K562 (cell line): ENCODE data around the gene USP35. TPM values are rescaled to one million over a fixed set of nuclear protein-coding genes. Genes with fewer than 3 reads are reported as not detected.

ENCODE experiments used
- ATF1 ChIP-seq, 2 experiments: fragments of 450-650 bp in 1 of 2; IDR thresholded peaks; 2 replicates each; pipeline ENCODE4 v1.6.1; 2016; ENCODE audit warnings: missing compliant biosample characterization in 1 of 2, missing genetic modification characterization in 1 of 2
- MCM2 ChIP-seq: fragments of 450-650 bp; IDR thresholded peaks from 2 replicates; pipeline ENCODE4 v1.6.1; 2017; ENCODE audit warnings: low read depth, mild to moderate bottlenecking
- RBFOX2 ChIP-seq: fragments of 200-400 bp; formaldehyde crosslinking; IDR thresholded peaks from 2 replicates; pipeline ENCODE4 v1.6.1; 2017; ENCODE audit warnings: low read depth, mild to moderate bottlenecking, low read length, moderate library complexity
- RBM25 ChIP-seq: fragments of 200-400 bp; formaldehyde crosslinking; IDR thresholded peaks from 2 replicates; pipeline ENCODE4 v1.6.1; 2018; ENCODE audit warnings: low read length, low read depth, moderate library complexity; ENCODE audit not compliant: severe bottlenecking
- RBM34 ChIP-seq: fragments of 200-400 bp; formaldehyde crosslinking; IDR thresholded peaks from 2 replicates; pipeline ENCODE4 v1.6.1; 2018; ENCODE audit warnings: low read length, borderline replicate concordance; ENCODE audit not compliant: insufficient read depth
- RCOR1 ChIP-seq, 2 experiments: IDR thresholded peaks; 2 replicates each; pipeline ENCODE4 v1.6.1; 2012; ENCODE audit warnings: low read depth in 2 of 2, low read length in 2 of 2, borderline replicate concordance in 1 of 2, improper control_type of control experiment in 1 of 2
- SMARCA5 ChIP-seq: fragments of 450-650 bp; IDR thresholded peaks from 2 replicates; pipeline ENCODE4 v1.6.1; 2016
- ZNF197 ChIP-seq: fragments of 200-800 bp; sonication (Bioruptor generic); IDR thresholded peaks from 2 replicates; pipeline ENCODE4 v1.6.1; 2016; ENCODE audit warnings: low read depth, missing genetic modification characterization, missing compliant biosample characterization
- ZNF408 ChIP-seq: fragments of 250-450 bp; sonication (Bioruptor Pico); IDR thresholded peaks from 2 replicates; pipeline ENCODE4 v1.4.0; 2020; ENCODE audit warnings: low read depth, mild to moderate bottlenecking, moderate library complexity
- ZNF766 ChIP-seq: fragments of 200-800 bp; sonication (Bioruptor generic); conservative IDR thresholded peaks from 2 replicates; pipeline ENCODE4 v1.6.1; 2016; ENCODE audit warnings: missing genetic modification characterization, missing compliant biosample characterization
- polyA plus RNA-seq, 8 experiments: library from polyadenylated mRNA; depleted of rRNA in 4 of 8; stranded (reverse) in 5 of 8; unstranded in 3 of 8; fragments of >200 nt; fragmentation: Nextera tagmentation in 2 of 8; fragmentation: Illumina TruSeq in 1 of 8; extraction: Ambion mirVana in 2 of 8; extraction: Trizol in 1 of 8; gene quantifications; 2 replicates each; pipeline versions ENCODE4 v1.2.1 to v1.2.3, GENCODE V29; 2011 to 2014; ENCODE audit warnings: inconsistent platforms in 1 of 8, missing spikeins in 1 of 8
- total RNA-seq, 7 experiments: library from RNA; depleted of rRNA in 6 of 7; stranded (reverse); fragments of >200 nt in 6 of 7; fragmentation: Illumina TruSeq in 2 of 7; extraction: Trizol in 2 of 7; gene quantifications; 2 replicates each; pipeline versions ENCODE4 v1.2.1 to v1.2.3, GENCODE V29; 2011 to 2021; ENCODE audit warnings: low replicate concordance in 1 of 7
- TF ChIP-seq, protein P1 (sequence below): fragments of 450-650 bp; IDR thresholded peaks from 2 replicates; pipeline ENCODE4 v1.6.1; 2016
- TF ChIP-seq, protein P2 (sequence below): fragments of 250-450 bp; sonication (Bioruptor Pico); IDR thresholded peaks from 2 replicates; pipeline ENCODE4 v1.4.0; 2020; ENCODE audit warnings: mild to moderate bottlenecking, moderate library complexity
- TF ChIP-seq, protein P3 (sequence below): IDR thresholded peaks from 2 replicates; pipeline ENCODE4 v1.6.1; 2011; ENCODE audit warnings: borderline replicate concordance, low read depth, mild to moderate bottlenecking, moderate library complexity, low read length; ENCODE audit not compliant: insufficient read depth, poor library complexity, severe bottlenecking
- TF ChIP-seq, protein P4 (sequence below): fragments of 200-800 bp; sonication (Bioruptor generic); IDR thresholded peaks from 2 replicates; pipeline ENCODE4 v1.6.1; 2017; ENCODE audit warnings: missing genetic modification characterization, missing compliant biosample characterization
- TF ChIP-seq, protein P5 (sequence below): sonication (generic); formaldehyde crosslinking; IDR thresholded peaks from 2 replicates; pipeline ENCODE4 v1.8.0; 2022; ENCODE audit warnings: missing genetic modification reagents, mild to moderate bottlenecking, moderate library complexity, borderline replicate concordance

USP35 gene
- total and polyA plus RNA-seq, 9 of the 15 experiments (the other 6 are each of a cell fraction or from before 2014, with no cell fraction given): 0.01 to 4.8 (median 3.6) TPM

DNA sequence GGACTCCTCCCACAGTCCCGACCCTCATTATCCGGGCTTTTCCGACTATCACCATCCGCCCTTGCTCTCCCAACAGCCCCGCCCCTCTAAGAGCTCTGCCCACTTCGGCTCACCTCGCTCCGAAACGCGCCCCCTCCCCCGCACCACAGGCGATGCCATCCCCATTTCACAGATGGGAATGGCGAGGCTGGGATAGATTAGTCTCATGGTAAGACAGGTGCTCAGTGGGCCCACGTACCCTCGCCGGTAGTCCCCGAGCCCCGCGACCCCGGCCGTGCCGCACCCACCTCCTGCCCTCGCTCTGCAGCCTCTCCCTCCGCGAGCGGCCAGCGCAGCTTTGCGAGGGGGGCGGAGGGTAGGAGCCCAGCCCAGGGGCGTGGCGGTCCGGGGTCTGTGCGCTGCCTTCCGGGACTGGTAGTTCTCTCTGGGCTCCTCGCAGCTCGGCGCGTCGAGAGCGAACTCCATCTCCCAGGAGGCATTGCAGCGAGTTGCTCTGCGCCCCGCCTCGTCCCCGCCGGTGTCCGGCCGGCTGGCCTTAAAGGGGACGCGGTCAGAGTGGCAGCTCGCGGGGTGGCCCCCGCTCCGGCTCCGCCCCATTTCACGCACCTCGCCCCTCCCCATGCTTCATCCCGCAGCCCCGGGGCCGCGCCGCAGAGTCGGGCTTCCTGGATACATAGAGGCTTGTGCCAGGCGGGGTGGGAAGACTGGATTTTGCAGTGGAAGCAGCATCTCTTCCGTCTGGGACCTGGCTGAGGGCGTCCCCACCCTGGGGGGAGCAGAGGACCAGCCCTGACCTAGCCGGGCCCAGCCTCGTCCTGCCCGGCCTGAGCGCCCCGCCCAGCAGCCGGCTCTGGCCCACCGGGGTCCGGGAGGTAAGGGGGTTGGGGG is at the start of gene USP35, which contains the start of gene KCTD21 (continued):
- TF ChIP-seq, protein P1, sequence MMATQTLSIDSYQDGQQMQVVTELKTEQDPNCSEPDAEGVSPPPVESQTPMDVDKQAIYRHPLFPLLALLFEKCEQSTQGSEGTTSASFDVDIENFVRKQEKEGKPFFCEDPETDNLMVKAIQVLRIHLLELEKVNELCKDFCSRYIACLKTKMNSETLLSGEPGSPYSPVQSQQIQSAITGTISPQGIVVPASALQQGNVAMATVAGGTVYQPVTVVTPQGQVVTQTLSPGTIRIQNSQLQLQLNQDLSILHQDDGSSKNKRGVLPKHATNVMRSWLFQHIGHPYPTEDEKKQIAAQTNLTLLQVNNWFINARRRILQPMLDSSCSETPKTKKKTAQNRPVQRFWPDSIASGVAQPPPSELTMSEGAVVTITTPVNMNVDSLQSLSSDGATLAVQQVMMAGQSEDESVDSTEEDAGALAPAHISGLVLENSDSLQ: peak; percentile 91
- TF ChIP-seq, protein P2, sequence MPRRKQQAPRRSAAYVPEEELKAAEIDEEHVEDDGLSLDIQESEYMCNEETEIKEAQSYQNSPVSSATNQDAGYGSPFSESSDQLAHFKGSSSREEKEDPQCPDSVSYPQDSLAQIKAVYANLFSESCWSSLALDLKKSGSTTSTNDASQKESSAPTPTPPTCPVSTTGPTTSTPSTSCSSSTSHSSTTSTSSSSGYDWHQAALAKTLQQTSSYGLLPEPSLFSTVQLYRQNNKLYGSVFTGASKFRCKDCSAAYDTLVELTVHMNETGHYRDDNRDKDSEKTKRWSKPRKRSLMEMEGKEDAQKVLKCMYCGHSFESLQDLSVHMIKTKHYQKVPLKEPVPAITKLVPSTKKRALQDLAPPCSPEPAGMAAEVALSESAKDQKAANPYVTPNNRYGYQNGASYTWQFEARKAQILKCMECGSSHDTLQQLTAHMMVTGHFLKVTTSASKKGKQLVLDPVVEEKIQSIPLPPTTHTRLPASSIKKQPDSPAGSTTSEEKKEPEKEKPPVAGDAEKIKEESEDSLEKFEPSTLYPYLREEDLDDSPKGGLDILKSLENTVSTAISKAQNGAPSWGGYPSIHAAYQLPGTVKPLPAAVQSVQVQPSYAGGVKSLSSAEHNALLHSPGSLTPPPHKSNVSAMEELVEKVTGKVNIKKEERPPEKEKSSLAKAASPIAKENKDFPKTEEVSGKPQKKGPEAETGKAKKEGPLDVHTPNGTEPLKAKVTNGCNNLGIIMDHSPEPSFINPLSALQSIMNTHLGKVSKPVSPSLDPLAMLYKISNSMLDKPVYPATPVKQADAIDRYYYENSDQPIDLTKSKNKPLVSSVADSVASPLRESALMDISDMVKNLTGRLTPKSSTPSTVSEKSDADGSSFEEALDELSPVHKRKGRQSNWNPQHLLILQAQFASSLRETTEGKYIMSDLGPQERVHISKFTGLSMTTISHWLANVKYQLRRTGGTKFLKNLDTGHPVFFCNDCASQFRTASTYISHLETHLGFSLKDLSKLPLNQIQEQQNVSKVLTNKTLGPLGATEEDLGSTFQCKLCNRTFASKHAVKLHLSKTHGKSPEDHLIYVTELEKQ (CRISPR knock-in tag): no peak
- TF ChIP-seq, protein P3, sequence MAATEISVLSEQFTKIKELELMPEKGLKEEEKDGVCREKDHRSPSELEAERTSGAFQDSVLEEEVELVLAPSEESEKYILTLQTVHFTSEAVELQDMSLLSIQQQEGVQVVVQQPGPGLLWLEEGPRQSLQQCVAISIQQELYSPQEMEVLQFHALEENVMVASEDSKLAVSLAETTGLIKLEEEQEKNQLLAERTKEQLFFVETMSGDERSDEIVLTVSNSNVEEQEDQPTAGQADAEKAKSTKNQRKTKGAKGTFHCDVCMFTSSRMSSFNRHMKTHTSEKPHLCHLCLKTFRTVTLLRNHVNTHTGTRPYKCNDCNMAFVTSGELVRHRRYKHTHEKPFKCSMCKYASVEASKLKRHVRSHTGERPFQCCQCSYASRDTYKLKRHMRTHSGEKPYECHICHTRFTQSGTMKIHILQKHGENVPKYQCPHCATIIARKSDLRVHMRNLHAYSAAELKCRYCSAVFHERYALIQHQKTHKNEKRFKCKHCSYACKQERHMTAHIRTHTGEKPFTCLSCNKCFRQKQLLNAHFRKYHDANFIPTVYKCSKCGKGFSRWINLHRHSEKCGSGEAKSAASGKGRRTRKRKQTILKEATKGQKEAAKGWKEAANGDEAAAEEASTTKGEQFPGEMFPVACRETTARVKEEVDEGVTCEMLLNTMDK: no peak
- TF ChIP-seq, protein P4, sequence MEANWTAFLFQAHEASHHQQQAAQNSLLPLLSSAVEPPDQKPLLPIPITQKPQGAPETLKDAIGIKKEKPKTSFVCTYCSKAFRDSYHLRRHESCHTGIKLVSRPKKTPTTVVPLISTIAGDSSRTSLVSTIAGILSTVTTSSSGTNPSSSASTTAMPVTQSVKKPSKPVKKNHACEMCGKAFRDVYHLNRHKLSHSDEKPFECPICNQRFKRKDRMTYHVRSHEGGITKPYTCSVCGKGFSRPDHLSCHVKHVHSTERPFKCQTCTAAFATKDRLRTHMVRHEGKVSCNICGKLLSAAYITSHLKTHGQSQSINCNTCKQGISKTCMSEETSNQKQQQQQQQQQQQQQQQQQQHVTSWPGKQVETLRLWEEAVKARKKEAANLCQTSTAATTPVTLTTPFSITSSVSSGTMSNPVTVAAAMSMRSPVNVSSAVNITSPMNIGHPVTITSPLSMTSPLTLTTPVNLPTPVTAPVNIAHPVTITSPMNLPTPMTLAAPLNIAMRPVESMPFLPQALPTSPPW (CRISPR knock-in tag): peak; percentile 98
- TF ChIP-seq RBM34: no peak; the same call in 1 of the 2 replicates
- peak; percentile 100 for TF ChIP-seq SMARCA5
- TF ChIP-seq MCM2: no peak
- no peak for TF ChIP-seq ATF1 (CRISPR knock-in tag; IDR thresholded peaks at IDR 0.05)
- TF ChIP-seq ATF1 (tag; IDR thresholded peaks at IDR 0.05): peak; percentile 85
- TF ChIP-seq RBFOX2: peak; percentile 76
- TF ChIP-seq, protein P5, sequence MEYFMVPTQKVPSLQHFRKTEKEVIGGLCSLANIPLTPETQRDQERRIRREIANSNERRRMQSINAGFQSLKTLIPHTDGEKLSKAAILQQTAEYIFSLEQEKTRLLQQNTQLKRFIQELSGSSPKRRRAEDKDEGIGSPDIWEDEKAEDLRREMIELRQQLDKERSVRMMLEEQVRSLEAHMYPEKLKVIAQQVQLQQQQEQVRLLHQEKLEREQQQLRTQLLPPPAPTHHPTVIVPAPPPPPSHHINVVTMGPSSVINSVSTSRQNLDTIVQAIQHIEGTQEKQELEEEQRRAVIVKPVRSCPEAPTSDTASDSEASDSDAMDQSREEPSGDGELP (CRISPR knock-in tag): peak; percentile 98
- no peak for TF ChIP-seq ZNF408 (CRISPR knock-in tag)
- peak; percentile 90; the same call in 1 of the 2 replicates for TF ChIP-seq ZNF197 (CRISPR knock-in tag)
- peak; percentile 99 for TF ChIP-seq RBM25
- peak; percentile 87 to 97 for TF ChIP-seq RCOR1 (IDR thresholded peaks at IDR 0.05; ENCODE audit: borderline replicate concordance in 1 of 2, low read depth in 2 of 2, low read length in 2 of 2)
- TF ChIP-seq ZNF766 (CRISPR knock-in tag): peak; percentile 93
